A549 (cell line): ENCODE measurements around the gene BEST4. TPM values are rescaled to one million over a fixed set of nuclear protein-coding genes. Genes with fewer than 3 reads are reported as not detected.

Experiments used
- ATAC-seq, 2 experiments: fragments of 200-7000 bp in 1 of 2; fragments of >200 bp in 1 of 2; cut with Nextera tagmentation in 1 of 2; cut with Tn5 transposase in 1 of 2; 3 replicates each; pipeline versions ENCODE4 v1.8.0 to v1.9.1; 2018 to 2020; ENCODE audit warnings: mild to moderate bottlenecking in 1 of 2, moderate library complexity in 1 of 2
- CTCF ChIA-PET: fragments of 300-600 bp; sonication (Branson Sonifier 250); formaldehyde crosslinking; extraction: SDS; loops from one replicate; lab custom pipeline; 2021; ENCODE audit warnings: antibody characterized with exemption, inconsistent platforms; lab: Yijun Ruan, JAX
- POLR2A ChIA-PET: fragments of 350-600 bp; formaldehyde crosslinking; extraction: SDS; loops from one replicate; lab custom pipeline; 2021; ENCODE audit warnings: antibody characterized with exemption, inconsistent platforms; lab: Yijun Ruan, JAX
- DNase-seq, 2 experiments: peaks; one replicate each; pipeline versions ENCODE4 v3.0.0 to v3.0.0-alpha.2; 2011 to 2016; ENCODE audit warnings: low read depth in 1 of 2, low spot score in 1 of 2
- FAIRE-seq: peaks from 2 replicates; lab custom pipeline; 2011; peaks lifted over from hg19 to GRCh38; lab: Jason Lieb, UNC
- H3K27ac ChIP-seq, 2 experiments: fragments of >200 bp; sonication (Bioruptor Twin); formaldehyde crosslinking; 3 replicates each; pipeline ENCODE4 v1.5.1; 2016 to 2017
- H3K4me1 ChIP-seq: fragments of >200 bp; sonication (Bioruptor Twin); formaldehyde crosslinking; 3 replicates; pipeline ENCODE4 v1.6.1; 2016
- H3K4me2 ChIP-seq: fragments of >200 bp; sonication (Bioruptor Twin); formaldehyde crosslinking; 3 replicates; pipeline ENCODE4 v1.6.1; 2016
- H3K4me3 ChIP-seq: fragments of >200 bp; sonication (Bioruptor Twin); formaldehyde crosslinking; 3 replicates; pipeline ENCODE4 v1.5.1; 2016
- H3K9me3 ChIP-seq: fragments of >200 bp; sonication (Bioruptor Twin); formaldehyde crosslinking; 3 replicates; pipeline ENCODE4 v1.6.1; 2016
- BHLHE40 ChIP-seq: IDR thresholded peaks from 2 replicates; pipeline ENCODE4 v1.6.1; 2012; ENCODE audit warnings: low read depth, low read length, inconsistent platforms
- CBX8 ChIP-seq: fragments of 200-600 bp; sonication (generic); IDR thresholded peaks from 2 replicates; pipeline ENCODE4 v1.6.1; 2016
- CEBPB ChIP-seq, 2 experiments: fragments of >200 bp in 1 of 2; sonication (Bioruptor Twin) in 1 of 2; formaldehyde crosslinking in 1 of 2; IDR thresholded peaks; 2 replicates each; pipeline ENCODE4 v1.6.1; 2012 to 2016
- CHD2 ChIP-seq: fragments of 150-350 bp; IDR thresholded peaks from 2 replicates; pipeline ENCODE4 v1.6.1; 2014; ENCODE audit warnings: low read length; ENCODE audit not compliant: partially characterized antibody
- CHD4 ChIP-seq: fragments of 200-600 bp; sonication (generic); IDR thresholded peaks from 2 replicates; pipeline ENCODE4 v1.6.1; 2016; ENCODE audit warnings: antibody characterized with exemption, mild to moderate bottlenecking, borderline replicate concordance
- CTCF ChIP-seq: fragments of >200 bp; sonication (Bioruptor Twin); formaldehyde crosslinking; IDR thresholded peaks from 3 replicates; pipeline ENCODE4 v1.5.1; 2016
- FOSL2 ChIP-seq, 2 experiments: fragments of 450-650 bp in 1 of 2; fragments of >200 bp in 1 of 2; sonication (Bioruptor Twin) in 1 of 2; formaldehyde crosslinking; IDR thresholded peaks; 2 replicates each; pipeline versions ENCODE4 v1.5.0 to v1.6.1; 2016 to 2020; ENCODE audit warnings: mild to moderate bottlenecking in 1 of 2, moderate library complexity in 1 of 2
- FOXS1 ChIP-seq: fragments of 250-450 bp; sonication (Bioruptor Pico); IDR thresholded peaks from 2 replicates; pipeline ENCODE4 v1.5.0; 2020; ENCODE audit warnings: mild to moderate bottlenecking, moderate library complexity
- HES2 ChIP-seq: fragments of >200 bp; sonication (Bioruptor Twin); formaldehyde crosslinking; IDR thresholded peaks from 2 replicates; pipeline ENCODE4 v1.6.1; 2016
- HMGXB4 ChIP-seq: fragments of 250-450 bp; sonication (Bioruptor Pico); IDR thresholded peaks from 2 replicates; pipeline ENCODE4 v1.5.0; 2021; ENCODE audit warnings: mild to moderate bottlenecking, moderate library complexity, borderline replicate concordance
- HOXA7 ChIP-seq: fragments of 250-450 bp; sonication (Bioruptor Pico); IDR thresholded peaks from 2 replicates; pipeline ENCODE4 v1.5.0; 2020; ENCODE audit warnings: mild to moderate bottlenecking, moderate library complexity
- HOXB13 ChIP-seq: fragments of 250-450 bp; sonication (Bioruptor Pico); IDR thresholded peaks from 2 replicates; pipeline ENCODE4 v1.5.0; 2020; ENCODE audit warnings: low read depth, mild to moderate bottlenecking, moderate library complexity
- HOXB5 ChIP-seq: fragments of 250-450 bp; sonication (Bioruptor Pico); IDR thresholded peaks from 2 replicates; pipeline ENCODE4 v1.5.0; 2020; ENCODE audit warnings: mild to moderate bottlenecking, moderate library complexity
- JUN ChIP-seq, 2 experiments: fragments of >200 bp; sonication (Bioruptor Twin); formaldehyde crosslinking; IDR thresholded peaks; 2 replicates in 1 of 2; 3 replicates in 1 of 2; pipeline ENCODE4 v1.6.1; 2016 to 2017
- JUNB ChIP-seq: fragments of >200 bp; sonication (Bioruptor Twin); formaldehyde crosslinking; IDR thresholded peaks from 2 replicates; pipeline ENCODE4 v1.6.1; 2016
- KDM1A ChIP-seq: fragments of 200-600 bp; sonication (generic); IDR thresholded peaks from 2 replicates; pipeline ENCODE4 v1.6.1; 2016; ENCODE audit warnings: low read depth, mild to moderate bottlenecking
- MAFK ChIP-seq: fragments of 450-650 bp; IDR thresholded peaks from 2 replicates; pipeline ENCODE4 v1.6.1; 2014; ENCODE audit not compliant: partially characterized antibody
- MAX ChIP-seq: IDR thresholded peaks from 2 replicates; pipeline ENCODE4 v1.6.1; 2012
- MYC ChIP-seq: IDR thresholded peaks from 2 replicates; pipeline ENCODE4 v1.6.1; 2012; ENCODE audit warnings: mild to moderate bottlenecking, inconsistent platforms, low read length, improper control_type of control experiment, borderline replicate concordance
- NFE2L2 ChIP-seq: fragments of 150-350 bp; conservative IDR thresholded peaks from 2 replicates; pipeline ENCODE4 v1.6.1; 2014; ENCODE audit warnings: low read length
- PHF8 ChIP-seq: fragments of 200-600 bp; sonication (generic); IDR thresholded peaks from 2 replicates; pipeline ENCODE4 v1.6.1; 2016; ENCODE audit warnings: low read depth, mild to moderate bottlenecking, antibody characterized with exemption, moderate library complexity, borderline replicate concordance
- POLR2AphosphoS2 ChIP-seq: conservative IDR thresholded peaks from 2 replicates; pipeline ENCODE4 v1.6.1; 2012; ENCODE audit warnings: low read length, improper control_type of control experiment, inconsistent platforms
- RAD21 ChIP-seq, 2 experiments: fragments of >200 bp in 1 of 2; sonication (Bioruptor Twin) in 1 of 2; formaldehyde crosslinking in 1 of 2; IDR thresholded peaks in 1 of 2; conservative IDR thresholded peaks in 1 of 2; 2 replicates in 1 of 2; 3 replicates in 1 of 2; pipeline ENCODE4 v1.6.1; 2012 to 2018; ENCODE audit warnings: inconsistent platforms in 1 of 2
- RNF2 ChIP-seq: fragments of 200-600 bp; sonication (generic); IDR thresholded peaks from 2 replicates; pipeline ENCODE4 v1.6.1; 2016; ENCODE audit warnings: low read depth, mild to moderate bottlenecking, antibody characterized with exemption, moderate library complexity, borderline replicate concordance
- SREBF2 ChIP-seq: fragments of 450-650 bp; IDR thresholded peaks from 2 replicates; pipeline ENCODE4 v1.6.1; 2014; ENCODE audit warnings: mild to moderate bottlenecking, moderate library complexity
- TFCP2L1 ChIP-seq: fragments of 250-450 bp; sonication (Bioruptor Pico); IDR thresholded peaks from 2 replicates; pipeline ENCODE4 v1.5.0; 2021; ENCODE audit warnings: mild to moderate bottlenecking
- TP53 ChIP-seq: fragments of 250-450 bp; sonication (Bioruptor Pico); IDR thresholded peaks from 2 replicates; pipeline ENCODE4 v1.5.0; 2021; ENCODE audit warnings: mild to moderate bottlenecking, moderate library complexity
- ZC3H11A ChIP-seq: fragments of 450-650 bp; IDR thresholded peaks from 2 replicates; pipeline ENCODE4 v1.6.1; 2014; ENCODE audit warnings: antibody characterized with exemption, mild to moderate bottlenecking
- ZFP36 ChIP-seq: fragments of 450-650 bp; IDR thresholded peaks from 2 replicates; pipeline ENCODE4 v1.6.1; 2014; ENCODE audit warnings: borderline replicate concordance; ENCODE audit not compliant: partially characterized antibody
- WGBS: methylation state at CpG from one replicate; pipeline ENCODE4 v1.1.6; 2017; ENCODE audit errors: missing lambda C conversion rate; 5-methylcytosine and 5-hydroxymethylcytosine counted together
- polyA plus RNA-seq, 4 experiments: library from polyadenylated mRNA; depleted of rRNA in 3 of 4; stranded (reverse); fragments of >200 nt; fragmentation: RNase III in 1 of 4; extraction: RNeasy Plus Mini Kit Qiagen cat#74134 plus additional on column Dnase treatment in 1 of 4; gene quantifications; 2 replicates in 3 of 4; 3 replicates in 1 of 4; pipeline ENCODE4 v1.2.3, GENCODE V29; 2011 to 2017

BEST4 gene
- polyA plus RNA-seq, 2 of the 4 experiments (the other 2 are of a cell fraction): 0.08 to 0.09 TPM

- WGBS: 82% methylated on average over 8 of the region's 8 CpGs
- Histone ChIP-seq H3K9me3 (no peaks in the 10 kb centered on the region), H3K27ac (no peak overlapping the region), H3K4me2 (no peak overlapping the region), H3K4me1 (peaks cover 13% of the 10 kb centered on the region), H3K4me3 (no peak overlapping the region)
- ChIA-PET CTCF (interaction anchor here (0.8 to 2.5 kb wide), 3 partner anchors 10 to 40 kb away, joined by 3 to 9 read pairs (median 3); partner anchors contain the start of gene PLK3), POLR2A (interaction anchor here (1.8 kb wide), 1 partner anchor 8 kb away, joined by 11 read pairs; the partner anchor contains the start of gene RPS8)
- FAIRE-seq: no peak
- no peak for DNase-seq
- ATAC-seq: no peak
- TF ChIP-seq MAFK (no peak), HOXA7 (CRISPR knock-in tag) (no peak), POLR2AphosphoS2 (no peak), SREBF2 (no peak), RAD21 (conservative IDR thresholded peaks at IDR 0.05 in 1 of 2, IDR thresholded peaks at IDR 0.05 in 1 of 2) (no peak), MAX (no peak), ZFP36 (no peak), RNF2 (no peak), HOXB13 (no peak), HOXB5 (CRISPR knock-in tag) (no peak), NFE2L2 (no peak), KDM1A (no peak), BHLHE40 (no peak), PHF8 (no peak), MYC (no peak), CEBPB (IDR thresholded peaks at IDR 0.05) (no peak)
Measured at GRCh38 chr1:44783697-44784093, 4.3 kb downstream of the BEST4 start.

GRCh38 chr1:44780583-44781121, 7.3 kb downstream of the BEST4 start:
- ChIA-PET POLR2A (interaction anchor here (1.4 to 2.3 kb wide), 2 partner anchors 13 to 59 kb away, joined by 4 to 8 read pairs; no protein-coding TSS in a partner anchor), CTCF (interaction anchor here (0.7 to 1.8 kb wide), 4 partner anchors 10 to 37 kb away, joined by 3 to 4 read pairs (median 4); partner anchors contain the start of gene PLK3)
- 96% methylated on average over 14 of the region's 14 CpGs for WGBS
- H3K4me3 ChIP-seq: no peak overlapping the region
- no peak overlapping the region for H3K4me2 ChIP-seq
- peaks cover 26% of the 10 kb centered on the region for H3K4me1 ChIP-seq
- FAIRE-seq (no peak), DNase-seq (no peak), ATAC-seq (no peak)
- H3K27ac ChIP-seq: no peak overlapping the region
- TF ChIP-seq CTCF (no peak), HOXA7 (CRISPR knock-in tag) (no peak), TFCP2L1 (0 out of 2 replicates have a peak, but pooled peaks have one; percentile 43)
- no peaks in the 10 kb centered on the region for H3K9me3 ChIP-seq

GRCh38 chr1:44778705-44779576, 9.0 kb downstream of the BEST4 start:
- FAIRE-seq (no peak), DNase-seq (no peak), ATAC-seq (no peak)
- over 99% methylated on average over 6 of the region's 6 CpGs for whole genome bisulfite sequencing
- peaks cover 22% of the 10 kb centered on the region for H3K4me1 ChIP-seq
- H3K4me2 ChIP-seq: peak overlapping the region; percentile 91
- no peaks in the 10 kb centered on the region for H3K9me3 ChIP-seq
- no peak overlapping the region for H3K4me3 ChIP-seq
- no peak overlapping the region for H3K27ac ChIP-seq
- POLR2A ChIA-PET: interaction anchor here (1.1 to 2.3 kb wide), 2 partner anchors 40 to 57 kb away, joined by 3 to 8 read pairs; no protein-coding TSS in a partner anchor
- CTCF ChIA-PET: no interaction called here
- TF ChIP-seq FOXS1 (CRISPR knock-in tag) (no peak), JUN (IDR thresholded peaks at IDR 0.05) (0 out of 5 replicates have a peak, but pooled peaks of 1 of the 2 experiments have one; percentile 18), CBX8 (no peak), HMGXB4 (no peak), CEBPB (IDR thresholded peaks at IDR 0.05) (no peak), JUNB (no peak), CHD2 (no peak), TP53 (no peak), ZC3H11A (no peak), CHD4 (no peak), HES2 (no peak), MAX (no peak), FOSL2 (IDR thresholded peaks at IDR 0.05) (no peak), FOSL2 (CRISPR knock-in tag; IDR thresholded peaks at IDR 0.05) (no peak)
